Measurements from ENCODE around the gene ZNF700. TPM values are rescaled to one million over a fixed set of nuclear protein-coding genes. Genes with fewer than 3 reads are reported as not detected.
A peak's percentile ranks its signal among the peaks of the same experiment; 100 is the strongest.
"Not testable (repeated sequence)": the region's sequence is repeated elsewhere in the genome, so short reads cannot be mapped to it uniquely, and the experiment has no call there.

Gene ZNF700
- total RNA-seq, 1 donor = 9.4 TPM

DNA sequence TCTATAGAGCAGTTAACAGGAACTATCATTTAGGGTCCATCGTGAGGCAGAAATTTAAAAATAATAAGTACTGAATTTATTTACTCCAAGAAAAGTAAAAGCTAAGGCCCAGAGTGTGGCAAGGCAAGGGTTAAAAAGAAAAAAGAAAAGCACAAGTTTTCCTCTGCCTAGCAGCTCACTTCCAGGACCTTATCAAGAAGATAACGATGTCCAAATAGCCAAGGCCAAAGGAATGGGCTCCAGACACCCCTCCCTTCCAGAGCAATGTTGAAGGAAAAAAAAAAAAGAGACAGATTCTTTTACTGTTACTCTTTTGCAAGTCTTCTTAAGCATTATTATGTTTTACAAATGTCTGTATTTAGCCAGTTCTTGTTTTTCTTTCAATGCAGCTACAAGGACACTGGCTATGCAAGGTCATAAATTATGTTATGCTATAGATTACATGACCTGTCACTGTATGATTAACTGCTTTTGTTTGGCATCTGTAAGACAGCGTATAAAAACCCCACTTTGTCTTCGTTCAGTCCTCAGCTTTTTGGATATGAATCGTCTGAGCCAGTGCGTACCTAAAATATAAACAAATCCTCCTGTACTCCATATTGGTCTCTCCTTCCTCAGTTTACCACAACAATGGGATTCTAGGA, 2.9 kb upstream of the ZNF700 start:
- H2AFZ ChIP-seq (ENCODE audit: low read length) = no peak overlapping the region
- no peak for DNase-seq (ENCODE audit: insufficient read length, low spot score, missing footprints)
- H3K4me1 ChIP-seq (ENCODE audit: insufficient read depth, low read length) = peaks cover 15% of the 10 kb centered on the region
- H3K4me2 ChIP-seq (ENCODE audit: insufficient read depth, low read length) = no peak overlapping the region
- H3K27ac ChIP-seq (ENCODE audit: low read depth, low read length) = no peak overlapping the region
- H3K79me2 ChIP-seq (ENCODE audit: insufficient read depth, low read length) = peaks cover 21% of the 10 kb centered on the region
- no peaks in the 10 kb centered on the region for H4K20me1 ChIP-seq (ENCODE audit: insufficient read depth, low read length)
- TF ChIP-seq, protein P1, sequence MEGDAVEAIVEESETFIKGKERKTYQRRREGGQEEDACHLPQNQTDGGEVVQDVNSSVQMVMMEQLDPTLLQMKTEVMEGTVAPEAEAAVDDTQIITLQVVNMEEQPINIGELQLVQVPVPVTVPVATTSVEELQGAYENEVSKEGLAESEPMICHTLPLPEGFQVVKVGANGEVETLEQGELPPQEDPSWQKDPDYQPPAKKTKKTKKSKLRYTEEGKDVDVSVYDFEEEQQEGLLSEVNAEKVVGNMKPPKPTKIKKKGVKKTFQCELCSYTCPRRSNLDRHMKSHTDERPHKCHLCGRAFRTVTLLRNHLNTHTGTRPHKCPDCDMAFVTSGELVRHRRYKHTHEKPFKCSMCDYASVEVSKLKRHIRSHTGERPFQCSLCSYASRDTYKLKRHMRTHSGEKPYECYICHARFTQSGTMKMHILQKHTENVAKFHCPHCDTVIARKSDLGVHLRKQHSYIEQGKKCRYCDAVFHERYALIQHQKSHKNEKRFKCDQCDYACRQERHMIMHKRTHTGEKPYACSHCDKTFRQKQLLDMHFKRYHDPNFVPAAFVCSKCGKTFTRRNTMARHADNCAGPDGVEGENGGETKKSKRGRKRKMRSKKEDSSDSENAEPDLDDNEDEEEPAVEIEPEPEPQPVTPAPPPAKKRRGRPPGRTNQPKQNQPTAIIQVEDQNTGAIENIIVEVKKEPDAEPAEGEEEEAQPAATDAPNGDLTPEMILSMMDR (IDR thresholded peaks at IDR 0.05; ENCODE audit: extremely low read depth, low read depth, low read length) = no peak
- H3K4me3 ChIP-seq (ENCODE audit: insufficient read depth, low read length) = no peak overlapping the region
- no peaks in the 10 kb centered on the region for H3K9me3 ChIP-seq (ENCODE audit: low read depth, low read length)
- H3K27me3 ChIP-seq (ENCODE audit: insufficient read depth, low read length) = no peaks in the 10 kb centered on the region
- no peaks in the 10 kb centered on the region for H3K36me3 ChIP-seq (ENCODE audit: insufficient read depth, low read length)

DNA sequence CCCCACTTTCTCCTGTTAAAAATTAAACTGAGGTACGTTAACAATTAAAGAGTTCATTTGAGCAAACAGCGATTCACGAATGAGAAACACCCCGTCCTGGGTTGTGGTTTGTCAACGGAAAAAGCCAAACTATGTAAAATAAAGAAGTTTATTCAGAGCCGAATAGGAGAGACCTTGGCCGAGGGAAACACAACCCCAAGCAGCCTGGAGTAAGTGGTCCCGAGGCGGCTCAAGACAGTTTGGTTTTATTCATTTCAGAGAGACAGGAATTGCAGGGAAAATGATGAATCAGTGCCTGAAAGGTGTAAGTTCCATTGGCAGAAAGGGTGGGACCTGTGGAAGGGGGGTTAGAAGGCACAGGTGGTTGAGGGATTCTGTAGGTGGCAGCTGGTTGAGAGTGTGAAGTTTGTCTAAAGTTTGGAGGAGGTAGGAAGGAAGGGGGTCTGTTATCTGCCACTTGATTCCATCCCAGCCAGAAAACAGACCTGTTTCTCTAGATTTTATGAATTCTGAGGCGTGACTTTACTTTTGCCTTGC, 812 bp downstream of the ZNF700 start:
- DNase-seq (ENCODE audit: insufficient read length, low spot score, missing footprints); H3K36me3 ChIP-seq (ENCODE audit: insufficient read depth, low read length); H4K20me1 ChIP-seq (ENCODE audit: insufficient read depth, low read length); H3K27me3 ChIP-seq (ENCODE audit: insufficient read depth, low read length); H3K9me3 ChIP-seq (ENCODE audit: low read depth, low read length): not testable (repeated sequence)
- Histone ChIP-seq H3K4me3 (ENCODE audit: insufficient read depth, low read length) (peak overlapping the region; percentile 93), H2AFZ (ENCODE audit: low read length) (peak overlapping the region; percentile 99), H3K4me2 (ENCODE audit: insufficient read depth, low read length) (peak overlapping the region; percentile 93), H3K27ac (ENCODE audit: low read depth, low read length) (peak overlapping the region; percentile 95), H3K79me2 (ENCODE audit: insufficient read depth, low read length) (peaks cover 51% of the 10 kb centered on the region), H3K4me1 (ENCODE audit: insufficient read depth, low read length) (peaks cover 15% of the 10 kb centered on the region)

DNA sequence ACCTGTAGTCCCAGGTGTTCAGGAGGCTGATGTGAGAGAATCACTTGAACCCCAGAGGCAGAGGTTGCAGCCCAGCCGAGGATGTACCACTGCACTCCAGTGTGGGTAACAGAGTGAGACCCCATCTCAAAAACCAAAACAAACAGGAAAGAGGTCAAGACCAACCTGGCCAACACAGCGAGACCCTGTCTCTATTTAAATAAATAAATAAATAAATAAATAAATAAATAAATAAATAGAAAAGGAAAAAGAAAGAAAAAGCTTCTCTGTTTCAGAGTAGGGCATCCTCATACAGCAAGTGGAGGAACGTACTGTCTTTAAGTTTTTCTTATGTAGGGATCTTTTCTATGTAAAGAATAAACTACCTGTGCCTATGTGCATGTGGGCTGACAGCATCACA, 2.3 kb downstream of the ZNF700 start:
- TF ChIP-seq, protein P1 (IDR thresholded peaks at IDR 0.05; ENCODE audit: extremely low read depth, low read depth, low read length) = no peak
- peaks cover 4% of the 10 kb centered on the region for H3K36me3 ChIP-seq (ENCODE audit: insufficient read depth, low read length)
- H4K20me1 ChIP-seq (ENCODE audit: insufficient read depth, low read length) = peaks cover 3% of the 10 kb centered on the region

DNA sequence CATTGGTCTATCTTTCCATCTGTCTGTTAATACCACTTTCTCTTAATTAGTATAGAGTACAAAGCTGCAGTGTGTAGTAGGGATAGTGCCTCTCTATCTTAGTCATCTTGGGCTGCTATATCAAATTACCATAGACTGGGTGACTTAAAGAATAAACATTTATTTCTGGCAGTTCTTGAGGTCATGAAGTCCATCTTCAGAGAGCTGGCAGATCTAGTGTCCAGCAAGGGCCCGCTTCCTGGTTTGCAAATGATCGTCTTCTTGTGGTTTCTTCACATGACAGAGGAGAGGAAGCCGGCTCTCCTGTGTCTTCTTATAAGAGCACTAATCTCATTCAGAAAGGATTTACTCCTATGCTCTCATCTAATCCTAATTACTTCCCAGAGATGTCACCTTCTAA, 6.1 kb downstream of the ZNF700 start:
- Histone ChIP-seq H2AFZ (ENCODE audit: low read length) (no peak overlapping the region), H3K4me2 (ENCODE audit: insufficient read depth, low read length) (no peak overlapping the region), H3K4me1 (ENCODE audit: insufficient read depth, low read length) (peaks cover 2% of the 10 kb centered on the region), H3K36me3 (ENCODE audit: insufficient read depth, low read length) (peaks cover 6% of the 10 kb centered on the region), H3K4me3 (ENCODE audit: insufficient read depth, low read length) (no peak overlapping the region), H3K79me2 (ENCODE audit: insufficient read depth, low read length) (peaks cover 84% of the 10 kb centered on the region), H4K20me1 (ENCODE audit: insufficient read depth, low read length) (peaks cover 3% of the 10 kb centered on the region), H3K27me3 (ENCODE audit: insufficient read depth, low read length) (no peaks in the 10 kb centered on the region), H3K27ac (ENCODE audit: low read depth, low read length) (no peak overlapping the region), H3K9me3 (ENCODE audit: low read depth, low read length) (no peaks in the 10 kb centered on the region)
- DNase-seq (ENCODE audit: insufficient read length, low spot score, missing footprints) = peak; percentile 64
- TF ChIP-seq, protein P1 (IDR thresholded peaks at IDR 0.05; ENCODE audit: extremely low read depth, low read depth, low read length) = no peak

More for the DNA sequence above, 2.3 kb downstream of the ZNF700 start:
- Histone ChIP-seq H3K79me2 (ENCODE audit: insufficient read depth, low read length) (peaks cover 65% of the 10 kb centered on the region), H3K27me3 (ENCODE audit: insufficient read depth, low read length) (no peaks in the 10 kb centered on the region), H3K4me2 (ENCODE audit: insufficient read depth, low read length) (no peak overlapping the region), H2AFZ (ENCODE audit: low read length) (no peak overlapping the region), H3K4me3 (ENCODE audit: insufficient read depth, low read length) (no peak overlapping the region), H3K4me1 (ENCODE audit: insufficient read depth, low read length) (peaks cover 15% of the 10 kb centered on the region), H3K27ac (ENCODE audit: low read depth, low read length) (no peak overlapping the region), H3K9me3 (ENCODE audit: low read depth, low read length) (no peaks in the 10 kb centered on the region)
- DNase-seq (ENCODE audit: insufficient read length, low spot score, missing footprints) = no peak
